IMR-90 (cell line): ENCODE data around the gene DNAJC7. TPM values are rescaled to one million over a fixed set of nuclear protein-coding genes. Genes with fewer than 3 reads are reported as not detected.

ENCODE experiments used
- ATAC-seq: fragments of 200-7000 bp; cut with Tn5 transposase; 2 replicates; pipeline ENCODE4 v1.9.1; 2020; ENCODE audit warnings: low read depth, mild to moderate bottlenecking, moderate library complexity
- BruUV-seq: library from RNA; stranded (reverse); fragments of 400-500 nt; replicated peaks from 2 replicates; lab custom pipeline; 2021; lab: Mats Ljungman, UMichigan
- CTCF ChIA-PET: fragments of 300-600 bp; formaldehyde crosslinking; extraction: SDS; loops from one replicate; lab custom pipeline; 2021; ENCODE audit warnings: antibody characterized with exemption; lab: Yijun Ruan, JAX
- POLR2A ChIA-PET: fragments of 300-600 bp; sonication (Branson Sonifier 250); formaldehyde crosslinking; loops from one replicate; lab custom pipeline; 2022; ENCODE audit warnings: antibody characterized with exemption; ENCODE audit not compliant: unreplicated experiment; lab: Charles Lee
- DNase-seq: peaks from one replicate; pipeline ENCODE4 v3.0.0; 2013
- H2AFZ ChIP-seq: replicated peaks from 2 replicates; pipeline ENCODE3; 2013; ENCODE audit warnings: low read length, mild to moderate bottlenecking; ENCODE audit not compliant: poor library complexity
- H2AK5ac ChIP-seq: 2 replicates; pipeline ENCODE4 v1.6.1; 2013; ENCODE audit warnings: low read depth, low read length, inconsistent platforms
- H2AK9ac ChIP-seq: replicated peaks from 2 replicates; pipeline ENCODE3; 2013; ENCODE audit warnings: mild to moderate bottlenecking, low read depth, low read length, moderate library complexity; ENCODE audit not compliant: poor library complexity
- H2BK120ac ChIP-seq: 2 replicates; pipeline ENCODE4 v1.6.1; 2013; ENCODE audit warnings: low read depth, low read length, inconsistent platforms
- H2BK15ac ChIP-seq: 3 replicates; pipeline ENCODE4 v1.6.1; 2013; ENCODE audit warnings: low read depth, low read length, inconsistent platforms
- H2BK20ac ChIP-seq: 2 replicates; pipeline ENCODE4 v1.6.1; 2013; ENCODE audit warnings: low read depth, mild to moderate bottlenecking, inconsistent platforms, low read length, moderate library complexity
- H2BK5ac ChIP-seq: 2 replicates; pipeline ENCODE4 v1.6.1; 2013; ENCODE audit warnings: mild to moderate bottlenecking, low read depth, low read length, inconsistent platforms; ENCODE audit not compliant: poor library complexity, severe bottlenecking
- H3K14ac ChIP-seq: replicated peaks from 2 replicates; pipeline ENCODE4 v1.6.1; 2013; ENCODE audit warnings: low read depth, low read length, inconsistent platforms
- H3K18ac ChIP-seq: 2 replicates; pipeline ENCODE4 v1.6.1; 2013; ENCODE audit warnings: low read depth, low read length, control low read depth
- H3K23ac ChIP-seq: 2 replicates; pipeline ENCODE4 v1.6.1; 2013; ENCODE audit warnings: low read depth, low read length, inconsistent platforms
- H3K27ac ChIP-seq: 2 replicates; pipeline ENCODE4 v1.5.1; 2013; ENCODE audit warnings: mild to moderate bottlenecking, control low read depth, low read length; ENCODE audit not compliant: insufficient read depth
- H3K27me3 ChIP-seq: 2 replicates; pipeline ENCODE4 v1.6.1; 2013; ENCODE audit warnings: low read length; ENCODE audit not compliant: control insufficient read depth, insufficient read depth
- H3K36me3 ChIP-seq: 2 replicates; pipeline ENCODE4 v1.6.1; 2013; ENCODE audit warnings: low read length, mixed read lengths; ENCODE audit not compliant: control insufficient read depth, insufficient read depth
- H3K4ac ChIP-seq: 2 replicates; pipeline ENCODE4 v1.6.1; 2013; ENCODE audit warnings: low read depth, low read length, inconsistent platforms
- H3K4me1 ChIP-seq: 2 replicates; pipeline ENCODE4 v1.6.1; 2013; ENCODE audit warnings: low read length, mixed read lengths; ENCODE audit not compliant: control insufficient read depth, insufficient read depth
- H3K4me2 ChIP-seq: 2 replicates; pipeline ENCODE4 v1.6.1; 2013; ENCODE audit warnings: low read depth, mild to moderate bottlenecking, control low read depth, low read length, moderate library complexity
- H3K4me3 ChIP-seq: 2 replicates; pipeline ENCODE4 v1.5.1; 2013; ENCODE audit warnings: low read depth, mild to moderate bottlenecking, control low read depth, low read length, moderate library complexity; ENCODE audit not compliant: insufficient read depth
- H3K56ac ChIP-seq: 2 replicates; pipeline ENCODE4 v1.6.1; 2013; ENCODE audit warnings: low read length, inconsistent platforms; ENCODE audit not compliant: insufficient read depth; ENCODE audit errors: extremely low read depth
- H3K79me1 ChIP-seq, 2 experiments: 2 replicates each; pipeline ENCODE4 v1.6.1; 2013; ENCODE audit warnings: low read length in 2 of 2, inconsistent platforms in 1 of 2, low read depth in 1 of 2
- H3K9ac ChIP-seq: 2 replicates; pipeline ENCODE4 v1.6.1; 2013; ENCODE audit warnings: low read depth, low read length, control low read depth
- H3K9me1 ChIP-seq: 2 replicates; pipeline ENCODE4 v1.6.1; 2013; ENCODE audit warnings: low read length, inconsistent platforms; ENCODE audit not compliant: insufficient read depth
- H3K9me3 ChIP-seq: 2 replicates; pipeline ENCODE4 v1.6.1; 2013; ENCODE audit warnings: low read length; ENCODE audit not compliant: control insufficient read depth, insufficient read depth
- H4K20me1 ChIP-seq: 2 replicates; pipeline ENCODE4 v1.6.1; 2013; ENCODE audit warnings: low read length, inconsistent platforms; ENCODE audit not compliant: insufficient read depth
- H4K5ac ChIP-seq: 2 replicates; pipeline ENCODE4 v1.6.1; 2013; ENCODE audit warnings: mild to moderate bottlenecking, low read depth, low read length, control low read depth
- H4K8ac ChIP-seq, 2 experiments: 2 replicates each; pipeline ENCODE4 v1.6.1; 2013; ENCODE audit warnings: low read depth in 2 of 2, low read length in 2 of 2, control low read depth in 1 of 2, inconsistent platforms in 1 of 2
- H4K91ac ChIP-seq: 2 replicates; pipeline ENCODE4 v1.6.1; 2013; ENCODE audit warnings: low read depth, low read length, inconsistent platforms; ENCODE audit not compliant: insufficient read depth
- ELK1 ChIP-seq: fragments of 150-350 bp; IDR thresholded peaks from 2 replicates; pipeline ENCODE4 v1.6.1; 2016; ENCODE audit warnings: low read depth, mild to moderate bottlenecking, low read length, moderate library complexity, borderline replicate concordance
- MXI1 ChIP-seq: IDR thresholded peaks from 2 replicates; pipeline ENCODE4 v1.6.1; 2012; ENCODE audit warnings: low read depth, mild to moderate bottlenecking, low read length, moderate library complexity, borderline replicate concordance
- POLR2A ChIP-seq: IDR thresholded peaks from 2 replicates; pipeline ENCODE4 v1.6.1; 2012; ENCODE audit warnings: mild to moderate bottlenecking, low read depth, low read length
- WGBS, 2 experiments: methylation state at CpG; one replicate each; pipeline versions ENCODE4 v1.1.5 to v1.1.7; 2013; ENCODE audit warnings: missing lambda C conversion rate in 2 of 2; ENCODE audit not compliant: insufficient read length in 1 of 2; ENCODE audit errors: extremely low coverage in 2 of 2; 5-methylcytosine and 5-hydroxymethylcytosine counted together
- dilution Hi-C: fragments of 300-500 bp; cut with HindIII; formaldehyde crosslinking; loops from one replicate; pipeline ENCODE4 v1.14.3; 2018; ENCODE audit warnings: low sequenced_read_pairs; ENCODE audit not compliant: unreplicated experiment
- in situ Hi-C: fragments of 300-500 bp; cut with MboI; formaldehyde crosslinking; loops from 3 replicates; pipeline ENCODE4 v1.14.3; 2019; ENCODE audit warnings: low sequenced_read_pairs, inconsistent platforms, mixed read lengths
- intact Hi-C: fragments of 100-400 bp; cut with micrococcal nuclease; formaldehyde crosslinking; loops from 2 replicates; pipeline ENCODE4 v1.10.0; 2022
- polyA plus RNA-seq, 3 experiments: library from polyadenylated mRNA; depleted of rRNA; stranded (reverse); fragments of >200 nt; gene quantifications; 2 replicates each; pipeline ENCODE4 v1.2.3, GENCODE V29; 2012; ENCODE audit warnings: low replicate concordance in 1 of 3
- total RNA-seq: library from RNA; depleted of rRNA; stranded (reverse); fragments of >200 nt; gene quantifications from 2 replicates; pipeline ENCODE4 v1.2.3, GENCODE V29; 2012

DNAJC7 gene
- total and polyA plus RNA-seq, 2 of the 4 experiments (the other 2 are of a cell fraction), result 49.3 to 71.7 TPM

GRCh38 chr17:41971721-41972523, 45.3 kb downstream of the DNAJC7 start:
- H4K20me1 ChIP-seq, result peaks cover 55% of the 10 kb centered on the region
- H4K5ac ChIP-seq, result no peak overlapping the region
- H3K27me3 ChIP-seq, result no peaks in the 10 kb centered on the region
- H3K79me1 ChIP-seq, result peaks cover 34 to 78% of the 10 kb centered on the region in 2 experiments
- ATAC-seq (no peak), DNase-seq (no peak)
- H3K18ac ChIP-seq, result no peak overlapping the region
- no peak overlapping the region for H3K14ac ChIP-seq
- no peak overlapping the region for H3K27ac ChIP-seq
- TF ChIP-seq ELK1 (no peak), MXI1 (no peak), POLR2A (no peak)
- no peak overlapping the region for H2AFZ ChIP-seq
- peaks cover 11% of the 10 kb centered on the region for H3K9me1 ChIP-seq
- H4K8ac ChIP-seq, result no peak overlapping the region
- H2BK20ac ChIP-seq, result no peak overlapping the region
- intact Hi-C loops, result no loop called here
- H3K9ac ChIP-seq, result no peak overlapping the region
- H2BK15ac ChIP-seq, result no peak overlapping the region
- no peaks in the 10 kb centered on the region for H3K9me3 ChIP-seq
- no peak overlapping the region for H4K91ac ChIP-seq
- no peak overlapping the region for H2BK120ac ChIP-seq
- H3K4me2 ChIP-seq, result no peak overlapping the region
- 85% methylated on average over 8 of the region's 18 CpGs; no CpG with 5 or more reads in 1 of the 2 experiments for WGBS, 2 experiments
- peaks cover 5% of the 10 kb centered on the region for H3K4me1 ChIP-seq
- no peak overlapping the region for H3K23ac ChIP-seq
- no peak overlapping the region for H3K4me3 ChIP-seq
- no peak overlapping the region for H3K4ac ChIP-seq
- no peak overlapping the region for H2BK5ac ChIP-seq
- BruUV-seq, result no TSS peak
- no peak overlapping the region for H2AK5ac ChIP-seq
- dilution Hi-C loops, result no loop called here
- ChIA-PET CTCF (no interaction called here), POLR2A (no interaction called here)
- in situ Hi-C loops, result no loop called here
- H3K36me3 ChIP-seq, result peaks cover 74% of the 10 kb centered on the region
- no peak overlapping the region for H2AK9ac ChIP-seq
- H3K56ac ChIP-seq, result no peak overlapping the region
